ENCODE results near the gene RBM25.
A peak's percentile ranks its signal among the peaks of the same experiment; 100 is the strongest.
"Not testable (repeated sequence)": the region's sequence is repeated elsewhere in the genome, so short reads cannot be mapped to it uniquely, and the experiment has no call there.

RBM25 gene

DNA sequence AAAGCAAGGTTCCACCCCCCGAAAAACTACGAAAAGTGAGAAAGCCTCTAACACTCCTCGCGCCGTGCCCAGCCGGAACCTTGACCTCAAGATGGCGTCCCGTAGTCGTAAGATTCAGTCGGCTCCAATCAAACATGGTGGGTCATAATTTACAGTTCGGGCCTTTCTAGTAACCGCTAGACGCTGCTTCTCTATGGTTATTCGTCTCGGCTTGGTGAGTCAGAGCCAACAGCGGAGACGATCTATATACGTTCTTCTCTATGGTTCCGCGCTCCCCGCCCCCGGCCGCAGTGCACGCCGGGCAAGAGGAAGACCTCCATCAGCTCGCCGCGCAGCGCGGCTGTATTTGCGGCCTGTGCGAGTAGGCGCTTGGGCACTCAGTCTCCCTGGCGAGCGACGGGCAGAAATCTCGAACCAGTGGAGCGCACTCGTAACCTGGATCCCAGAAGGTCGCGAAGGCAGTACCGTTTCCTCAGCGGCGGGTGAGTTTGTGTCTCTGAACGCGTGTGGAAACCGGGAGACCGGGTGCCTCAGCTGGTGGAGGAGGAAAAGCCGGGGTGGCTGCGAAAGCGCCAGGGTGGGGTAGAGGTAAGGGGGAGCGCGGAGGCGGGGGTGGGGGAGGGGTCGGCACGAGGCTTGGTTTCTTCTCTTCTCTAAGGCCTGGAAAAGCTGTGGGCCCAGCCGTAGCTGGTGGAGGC lies at the start of gene RBM25:
Gene RBM25 (plus strand): TSS at position 311 of the 698 bp plus-strand sequence. CDS start 13,108 bp downstream, outside the sequence.
- peak; percentile 100 for DNase-seq

DNA sequence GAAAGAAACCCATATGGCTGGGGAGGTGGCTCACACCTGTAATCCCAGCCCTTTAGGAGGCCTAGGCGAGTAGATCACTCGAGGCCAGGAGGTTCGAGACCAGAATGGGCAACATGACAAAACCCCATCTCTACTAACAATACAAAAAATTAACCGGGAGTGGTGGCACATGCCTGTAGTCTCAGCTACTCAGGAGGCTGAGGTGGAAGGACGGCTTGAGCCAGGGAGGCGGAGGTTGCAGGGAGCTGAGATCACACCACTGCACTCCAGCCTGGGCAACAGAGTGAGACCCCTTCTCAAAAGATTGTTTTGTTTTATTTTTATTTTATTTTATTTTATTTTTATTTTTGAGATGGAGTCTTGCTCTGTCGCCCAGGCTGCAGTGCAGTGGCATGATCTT lies 47.1 kb upstream of the RBM25 start:
- DNase-seq = not testable (repeated sequence)

DNA sequence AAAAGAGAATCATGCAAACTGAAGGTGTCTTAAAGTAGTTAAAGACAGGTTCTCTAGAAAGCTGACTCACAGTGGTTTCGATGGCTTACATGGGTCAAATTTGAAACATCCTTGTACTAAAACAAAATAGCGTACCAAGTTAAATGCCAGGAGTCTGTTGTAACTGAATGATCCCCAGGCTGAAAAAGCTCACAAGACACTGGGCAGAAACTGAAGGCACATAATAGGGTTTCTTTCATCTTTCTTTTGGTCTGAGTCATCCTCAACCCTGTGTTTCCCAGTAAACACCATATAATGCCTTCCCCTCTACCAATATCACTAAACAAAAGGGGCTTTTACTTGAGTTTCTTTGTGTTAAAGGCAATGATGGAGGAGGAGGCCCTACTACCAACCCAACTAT lies 44.2 kb upstream of the RBM25 start:
- DNase-seq = no peak

DNA sequence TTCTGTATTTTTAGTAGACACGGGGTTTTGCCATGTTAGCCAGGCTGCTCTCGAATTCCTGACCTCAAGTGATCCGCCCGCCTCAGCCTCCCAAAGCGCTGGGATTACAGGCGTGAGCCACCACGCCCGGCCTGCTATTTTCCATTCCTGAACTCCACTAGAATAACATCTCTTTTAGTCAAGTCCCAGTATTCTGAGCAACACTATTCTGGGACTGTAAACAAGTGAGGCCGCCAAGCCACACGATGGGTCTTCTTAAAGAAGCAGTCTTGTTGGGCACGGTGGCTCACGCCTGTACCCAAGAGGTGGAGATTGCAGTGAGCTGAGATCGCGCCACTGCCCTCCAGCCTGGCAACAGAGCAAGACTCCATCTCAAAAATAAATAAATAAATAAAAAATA lies 42.8 kb upstream of the RBM25 start:
- DNase-seq = not testable (repeated sequence)

DNA sequence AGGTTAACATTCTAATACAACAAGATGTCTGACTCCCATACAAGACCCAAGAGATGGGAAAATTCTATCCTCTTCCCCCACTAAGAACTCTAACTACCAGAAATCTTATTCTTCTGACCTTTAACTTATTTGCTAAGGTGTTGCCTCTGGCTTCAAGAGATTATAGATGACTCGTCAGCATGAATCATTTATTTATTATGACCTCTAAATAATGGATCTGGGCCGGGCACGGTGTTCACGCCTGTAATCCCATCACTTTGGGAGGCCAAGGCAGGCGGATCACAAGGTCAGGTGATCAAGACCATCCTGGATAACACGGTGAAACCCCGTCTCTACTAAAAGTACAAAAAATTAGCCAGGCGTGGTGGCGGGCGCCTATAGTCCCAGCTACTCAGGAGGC lies 42.3 kb upstream of the RBM25 start:
- DNase-seq = not testable (repeated sequence)

DNA sequence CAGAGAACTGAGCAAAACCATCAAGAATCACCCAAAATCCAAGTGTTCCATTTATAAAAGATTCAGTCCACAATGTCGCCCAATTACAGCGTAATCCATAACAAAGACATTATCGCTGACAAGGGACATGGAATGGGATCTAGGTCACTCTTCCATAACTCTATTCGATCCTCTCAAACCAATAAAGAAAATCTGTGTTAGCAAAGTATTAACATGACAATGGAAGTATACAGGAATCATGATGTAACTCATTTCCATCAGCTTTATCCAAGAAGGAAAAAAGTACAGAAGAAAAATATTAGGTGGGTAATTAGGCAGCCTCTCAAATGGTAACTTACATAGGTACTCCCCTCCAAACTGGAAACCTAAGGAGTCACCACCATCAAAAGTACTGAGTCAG lies 36.3 kb upstream of the RBM25 start:
- DNase-seq = no peak

DNA sequence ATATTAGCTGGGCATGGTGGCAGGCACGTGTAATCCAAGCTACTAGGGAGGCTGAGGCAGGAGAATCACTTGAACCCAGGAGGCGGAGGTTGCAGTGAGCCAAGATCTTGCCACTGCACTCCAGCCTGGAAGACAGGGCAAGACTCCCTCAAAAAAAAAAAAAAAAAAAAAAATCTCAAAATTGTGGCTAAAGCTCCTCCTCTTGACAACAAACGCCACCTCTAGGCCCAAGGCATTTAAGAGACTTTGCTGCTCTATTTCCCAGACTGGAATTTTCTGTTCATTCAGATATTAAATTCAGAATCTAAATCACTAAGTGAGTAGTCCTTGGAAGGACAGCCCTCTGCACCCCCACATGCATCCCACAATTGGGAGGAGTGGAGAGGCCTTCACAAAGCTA lies 32.8 kb upstream of the RBM25 start:
- DNase-seq = no peak

DNA sequence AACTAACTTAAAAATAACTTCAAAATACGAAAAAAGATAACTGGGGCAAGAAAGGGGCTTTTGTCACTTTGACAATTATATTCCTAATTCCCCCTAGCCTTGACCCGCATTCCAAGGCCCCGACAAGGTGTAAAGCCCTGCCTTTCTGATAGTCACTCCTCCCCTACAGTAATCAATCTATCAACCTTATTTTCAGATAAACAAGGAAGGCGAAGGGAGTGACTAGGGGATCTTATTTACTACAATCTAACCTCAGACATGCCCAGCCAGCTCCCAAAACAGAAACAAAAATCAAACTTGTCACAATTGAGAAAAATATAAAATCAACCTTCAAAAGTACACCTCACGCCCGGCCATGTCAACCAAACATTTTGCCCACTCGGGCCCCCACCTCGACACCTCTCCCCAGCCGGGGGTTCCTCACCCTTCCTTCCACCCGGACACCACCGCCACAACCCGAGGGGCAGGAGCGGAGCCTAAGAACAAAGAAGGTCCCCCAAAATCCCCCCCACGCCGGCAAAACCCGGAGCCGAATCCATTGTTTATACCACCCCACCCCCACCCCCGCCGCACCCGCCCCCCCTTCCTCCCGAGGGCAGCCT lies 32.0 kb upstream of the RBM25 start:
- no peak for DNase-seq

DNA sequence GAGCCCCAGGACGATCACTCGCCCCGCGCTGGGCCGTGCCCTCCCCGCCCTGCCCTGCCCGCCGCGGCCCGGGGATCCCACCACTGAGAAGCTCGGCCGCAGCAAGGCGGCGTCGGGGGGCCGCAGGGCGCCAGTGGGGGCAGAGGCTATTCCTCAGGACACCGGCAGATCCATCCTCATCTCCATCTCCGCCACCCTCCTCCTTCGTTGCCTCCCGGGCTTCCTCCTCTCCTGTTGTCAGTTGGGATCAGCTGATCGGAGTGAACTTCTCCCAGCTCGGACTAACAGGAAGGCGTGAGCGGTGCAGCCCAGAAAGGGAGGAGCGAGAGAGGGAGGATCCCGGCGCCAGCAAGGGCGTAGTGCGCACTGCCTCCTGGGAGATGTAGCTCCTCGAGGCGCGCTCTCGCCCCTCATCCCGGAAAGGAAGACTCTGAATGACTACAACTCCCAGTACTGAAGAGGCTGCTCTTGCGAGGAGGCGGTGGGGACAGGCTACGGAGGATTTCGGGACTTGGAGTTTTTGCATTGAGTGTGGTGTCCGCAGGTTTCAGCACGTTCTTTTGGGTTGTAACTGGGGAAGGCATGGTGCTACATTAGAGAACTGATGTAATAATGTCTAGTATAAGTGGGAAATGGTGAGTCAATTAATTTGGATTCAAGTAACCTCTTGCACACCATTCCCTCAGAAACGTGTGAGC lies 31.3 kb upstream of the RBM25 start, which contains the start of gene ZFYVE1:
Gene ZFYVE1 (minus strand): TSS at position 262 of the 698 bp plus-strand sequence. CDS start 2,598 bp downstream, outside the sequence.
- peak; percentile 99 for DNase-seq

DNA sequence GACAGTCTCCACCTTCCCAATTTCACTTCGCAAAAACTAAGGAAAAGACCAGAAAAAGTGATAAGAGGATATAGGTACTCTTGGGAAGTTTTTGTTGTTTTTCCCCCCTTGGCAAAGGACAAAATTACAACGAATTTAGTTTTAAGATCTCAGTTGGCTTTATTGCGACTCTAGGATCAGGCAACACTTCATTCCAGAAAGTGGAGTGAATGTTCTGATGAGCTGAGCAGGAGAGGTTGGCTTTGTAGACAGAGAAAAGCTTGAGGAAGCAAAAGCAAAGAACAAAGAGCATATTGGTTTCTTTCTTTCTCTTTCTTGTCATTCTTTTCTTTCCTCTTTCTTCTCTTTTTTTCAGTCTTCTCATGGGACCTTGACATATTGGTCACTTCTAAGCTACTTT lies 30.8 kb upstream of the RBM25 start:
- DNase-seq = no peak

DNA sequence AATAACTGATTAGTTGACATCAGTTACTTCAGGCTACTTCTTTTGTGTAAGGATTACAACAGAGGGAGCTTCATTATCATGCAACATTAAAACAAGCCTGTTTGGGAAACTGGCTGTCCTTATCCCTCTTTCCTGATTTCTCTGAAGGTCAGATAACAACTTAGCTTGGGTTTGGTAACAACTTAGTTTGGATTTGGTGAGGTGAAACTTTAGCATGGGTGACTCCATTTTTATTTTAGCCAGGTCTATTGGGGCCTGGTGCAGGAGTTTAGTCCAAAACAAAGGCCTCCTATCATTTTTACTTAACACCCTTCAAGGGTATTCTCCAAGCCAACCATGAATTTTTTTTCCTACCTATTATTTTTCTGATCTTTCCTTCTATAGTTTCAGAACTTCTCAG lies 30.4 kb upstream of the RBM25 start:
- no peak for DNase-seq

DNA sequence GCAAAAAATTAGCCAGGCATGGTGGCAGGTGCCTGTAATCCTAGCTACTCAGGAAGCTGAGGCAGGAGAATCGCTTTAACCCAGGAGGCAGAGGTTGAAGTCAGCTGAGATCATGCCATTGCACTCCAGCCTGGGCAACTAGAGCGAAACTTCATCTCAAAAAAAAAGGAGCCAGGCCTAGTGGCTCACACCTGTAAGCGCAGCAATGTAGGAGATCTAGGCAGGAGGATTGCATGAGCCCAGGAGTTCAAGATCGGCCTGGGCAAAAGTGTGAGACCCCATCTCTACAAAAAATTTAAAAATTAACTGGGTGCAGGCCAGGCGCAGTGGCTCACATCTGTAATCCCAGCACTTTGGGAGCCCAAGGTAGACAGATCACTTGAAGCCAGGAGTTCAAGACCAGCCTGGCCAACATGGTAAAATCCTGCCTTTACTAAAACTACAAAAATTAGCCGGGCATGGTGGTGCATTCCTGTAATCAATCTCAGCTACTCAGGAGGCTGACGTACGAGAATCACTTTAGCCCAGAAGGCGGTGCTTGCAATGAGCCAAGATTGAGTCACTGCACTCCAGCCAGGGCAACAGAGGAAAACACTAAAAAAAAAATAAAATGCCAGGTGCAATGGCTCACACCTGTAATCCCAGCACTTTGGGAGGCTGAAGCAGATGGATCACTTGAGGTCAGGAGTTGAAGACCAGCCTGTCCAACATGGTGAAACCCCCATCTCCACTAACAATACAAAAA lies 21.5 kb upstream of the RBM25 start:
- DNase-seq = not testable (repeated sequence)

DNA sequence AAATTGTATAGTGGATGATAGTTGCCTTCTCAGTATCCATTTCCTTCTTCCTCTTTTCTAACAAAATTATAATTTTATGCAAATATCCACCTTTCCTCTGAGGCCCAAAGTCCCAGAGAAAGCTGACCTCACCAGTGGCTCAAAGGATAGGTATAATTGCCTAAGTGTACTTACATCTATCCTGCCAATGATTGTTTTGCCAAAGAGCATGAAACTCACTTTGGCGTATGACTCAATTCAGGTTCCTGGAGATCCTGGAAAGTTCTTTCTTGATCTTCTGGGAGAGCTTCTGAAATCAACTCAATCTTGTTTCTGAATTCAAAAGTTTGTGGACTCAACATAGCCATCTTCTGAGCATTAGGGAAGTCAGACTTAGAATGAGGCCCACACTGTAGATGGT lies 10.5 kb upstream of the RBM25 start:
- no peak for DNase-seq

DNA sequence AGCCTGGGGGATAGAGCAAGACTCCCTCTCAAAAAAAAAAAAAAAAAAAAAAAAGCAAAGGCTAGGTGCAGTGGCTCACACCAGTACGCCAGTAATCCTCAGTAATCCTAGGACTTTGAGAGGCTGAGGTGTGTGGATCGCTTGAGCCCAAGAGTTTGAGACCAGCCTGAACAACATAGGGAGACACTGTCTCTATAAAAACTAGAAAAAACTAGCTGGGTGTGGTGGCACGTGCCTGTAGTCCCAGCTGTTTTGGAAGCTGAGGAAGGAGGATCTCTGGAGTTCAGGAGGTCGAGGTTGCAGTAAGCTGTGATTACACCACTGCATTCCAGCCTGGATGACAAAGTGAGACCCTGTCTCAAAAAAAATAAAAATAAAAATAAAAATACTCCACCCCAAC lies 8.9 kb upstream of the RBM25 start:
- no peak for DNase-seq

DNA sequence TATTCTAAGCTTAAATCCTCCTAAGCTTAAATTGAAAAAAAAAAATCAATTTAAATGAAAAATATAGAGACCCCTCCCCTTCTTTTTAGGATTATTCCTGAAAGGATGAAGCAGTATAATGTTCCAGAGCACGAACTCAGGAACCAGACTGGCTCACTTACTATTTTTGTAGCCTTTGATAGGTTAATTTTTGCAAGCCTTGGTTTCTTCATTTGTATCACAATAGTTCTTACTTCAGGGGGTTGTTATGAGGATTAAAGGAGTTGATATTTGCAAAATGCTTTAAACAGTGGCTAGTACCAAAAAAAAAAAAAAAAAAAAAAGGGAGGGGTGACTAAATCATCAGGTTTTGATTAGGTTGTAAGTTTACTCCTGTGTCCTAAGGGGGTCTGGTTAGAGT lies 3.1 kb upstream of the RBM25 start:
- DNase-seq = no peak

DNA sequence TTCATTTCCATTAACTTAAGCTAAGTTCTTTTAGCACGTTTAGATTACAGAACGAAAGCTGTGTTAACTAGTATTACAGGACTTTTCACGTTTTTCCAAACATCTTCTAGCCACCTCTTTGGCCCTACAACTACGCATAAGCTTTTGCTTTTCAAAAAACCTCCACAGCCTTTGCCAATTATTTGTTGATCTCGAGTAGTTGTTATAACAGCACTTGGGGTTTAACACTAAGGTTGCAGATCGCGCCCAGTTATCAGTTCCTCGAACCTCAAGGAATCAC lies 450 bp upstream of the RBM25 start:
- DNase-seq = no peak

DNA sequence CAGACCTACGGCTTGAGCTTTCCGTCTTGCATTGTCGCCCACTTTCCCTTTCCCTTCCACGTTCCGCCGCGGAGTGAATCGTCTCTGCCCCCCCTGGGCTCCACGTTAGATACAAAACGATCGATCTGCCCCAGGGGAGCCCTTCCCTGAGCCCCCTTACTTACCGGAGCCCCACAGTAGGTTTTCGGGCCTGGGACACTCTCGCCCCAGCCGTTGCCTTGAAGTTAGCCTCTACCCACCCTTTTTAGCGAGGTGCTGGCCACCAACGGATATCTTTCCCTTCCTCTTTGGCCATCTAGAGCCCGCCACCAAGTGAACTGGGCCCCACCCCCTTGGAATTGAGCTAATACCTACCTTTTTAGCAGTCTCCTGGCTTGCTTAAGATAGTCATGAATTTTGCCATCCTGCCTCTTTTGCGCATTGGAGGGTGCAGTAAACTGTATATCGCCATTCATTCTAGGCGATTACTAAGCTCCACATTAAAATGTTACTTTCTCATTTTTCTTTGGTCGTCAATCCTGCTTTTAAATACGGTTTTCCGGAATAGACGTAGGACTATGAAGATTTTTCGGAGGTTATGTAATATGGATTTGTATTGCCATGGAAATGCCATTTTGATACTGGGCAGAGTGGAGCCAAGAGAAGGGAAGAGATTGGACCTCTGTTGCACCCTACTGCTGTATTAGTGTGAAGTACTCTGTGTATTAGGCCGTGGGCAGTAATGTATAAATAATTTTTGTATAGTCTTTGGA lies 764 bp downstream of the RBM25 start:
- DNase-seq = peak; percentile 35

DNA sequence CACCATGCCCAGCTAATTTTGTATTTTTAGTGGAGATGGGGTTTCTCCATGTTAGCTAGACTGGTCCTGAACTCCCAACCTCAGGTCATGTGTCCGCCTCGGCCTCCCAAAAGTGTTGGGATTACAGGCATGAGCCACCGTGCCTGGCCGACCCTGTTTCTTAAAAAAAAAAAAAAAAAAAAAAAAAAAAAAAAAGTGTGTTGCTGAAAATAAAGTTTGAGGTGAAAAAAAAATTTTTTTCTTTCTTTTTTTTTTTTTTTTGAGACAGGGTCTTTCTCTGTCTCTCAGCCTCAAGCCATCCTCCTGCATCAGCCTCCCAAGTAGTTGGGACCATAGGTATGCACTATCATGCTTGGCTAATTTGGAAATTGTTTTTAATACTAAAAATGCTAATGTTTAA lies 11.3 kb downstream of the RBM25 start:
- no peak for DNase-seq

DNA sequence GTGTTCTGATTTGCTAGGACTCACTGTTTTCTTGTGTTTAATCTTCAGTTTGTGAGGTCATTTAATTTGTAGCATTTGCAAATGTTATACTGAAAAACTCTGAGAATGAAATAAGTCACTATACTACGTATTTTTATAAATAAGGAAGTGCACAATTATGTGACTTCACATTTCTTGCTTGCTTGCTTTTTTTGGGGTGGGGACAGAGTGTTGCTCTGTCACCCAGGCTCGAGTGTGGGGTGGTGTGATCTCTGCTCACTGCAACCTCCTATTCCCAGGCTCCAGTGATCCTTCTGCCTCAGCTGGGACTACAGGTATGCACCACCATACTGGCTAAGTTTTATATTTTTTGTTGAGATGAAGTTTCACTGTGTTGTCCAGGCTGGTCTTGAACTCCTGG lies 32.7 kb downstream of the RBM25 start:
- no peak for DNase-seq

DNA sequence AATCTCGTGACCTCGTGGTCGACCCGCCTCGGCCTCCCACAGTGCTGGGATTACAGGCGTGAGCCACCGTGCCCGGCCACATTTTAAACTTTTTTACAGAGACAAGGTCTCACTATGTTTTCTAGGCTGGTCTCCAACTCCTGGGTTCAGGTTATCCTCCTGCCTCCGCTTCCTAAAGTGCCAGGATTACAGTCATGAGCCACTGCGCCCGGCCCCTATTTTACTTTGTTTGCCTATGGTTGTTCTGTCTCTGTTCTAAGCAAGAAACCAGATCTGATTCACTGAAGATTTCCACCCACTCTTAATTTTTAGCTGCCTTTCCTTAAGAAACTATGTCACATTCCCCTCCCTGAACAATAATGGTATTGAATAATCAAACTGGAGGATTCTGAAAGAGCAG lies 39.1 kb downstream of the RBM25 start:
- DNase-seq = no peak

DNA sequence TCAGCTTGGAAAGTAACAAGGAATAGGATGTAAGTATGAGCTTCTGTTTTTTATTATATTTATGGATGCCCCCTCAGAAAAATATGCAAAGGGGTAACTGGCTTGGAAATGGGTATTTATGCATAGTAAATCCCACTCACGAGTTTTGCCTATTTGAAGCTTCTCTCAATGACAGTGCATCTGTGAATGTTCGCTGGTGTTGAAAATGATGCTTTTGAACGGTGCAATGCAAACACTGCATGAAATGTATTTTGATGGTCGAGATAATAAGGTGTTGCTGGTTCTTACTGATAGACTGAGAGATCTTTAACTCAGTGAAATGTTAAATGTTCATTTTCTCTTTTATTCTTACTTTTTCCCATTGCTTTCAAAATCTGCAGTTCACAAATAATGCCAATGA lies 42.0 kb downstream of the RBM25 start:
- no peak for DNase-seq

DNA sequence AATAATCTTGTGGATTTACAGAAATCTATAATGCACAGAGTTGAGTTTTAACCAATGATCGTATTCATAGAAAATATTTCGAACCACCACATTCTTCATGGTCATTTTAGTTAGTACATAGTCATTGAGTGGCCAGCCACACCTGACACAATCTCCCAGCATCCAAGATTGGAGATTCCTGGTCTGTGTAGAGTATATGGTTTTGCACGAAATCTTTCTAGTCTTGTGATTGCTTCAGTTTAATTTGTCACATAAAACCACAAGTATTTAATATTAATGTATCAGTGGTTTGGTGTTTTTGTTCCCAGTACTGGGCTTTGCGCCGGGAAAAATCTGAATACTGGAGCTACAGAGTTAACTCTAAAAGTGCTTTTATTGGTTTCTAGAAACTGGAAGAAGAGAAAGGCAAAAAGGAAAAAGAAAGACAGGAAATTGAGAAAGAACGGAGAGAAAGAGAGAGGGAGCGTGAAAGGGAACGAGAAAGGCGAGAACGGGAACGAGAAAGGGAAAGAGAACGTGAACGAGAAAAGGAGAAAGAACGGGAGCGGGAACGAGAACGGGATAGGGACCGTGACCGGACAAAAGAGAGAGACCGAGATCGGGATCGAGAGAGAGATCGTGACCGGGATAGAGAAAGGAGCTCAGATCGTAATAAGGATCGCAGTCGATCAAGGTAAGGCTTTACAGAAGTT lies 44.6 kb downstream of the RBM25 start:
- no peak for DNase-seq
